Stimulated activated CD4-positive, alpha-beta T cell treated with anti-CD3 and anti-CD28 coated beads, Interleukin-15, amount 100 ng/mL, for 48 hours (primary cell): Measurements from ENCODE around the gene MTUS2.
"Not testable (repeated sequence)": the region's sequence is repeated elsewhere in the genome, so short reads cannot be mapped to it uniquely, and the experiment has no call there.

ENCODE experiments used
- DNase-seq, 2 donors: peaks; one replicate each; pipeline ENCODE4 v3.0.0-alpha.2; 2020; ENCODE audit warnings: low read depth in 2 of 2

Gene MTUS2

DNA sequence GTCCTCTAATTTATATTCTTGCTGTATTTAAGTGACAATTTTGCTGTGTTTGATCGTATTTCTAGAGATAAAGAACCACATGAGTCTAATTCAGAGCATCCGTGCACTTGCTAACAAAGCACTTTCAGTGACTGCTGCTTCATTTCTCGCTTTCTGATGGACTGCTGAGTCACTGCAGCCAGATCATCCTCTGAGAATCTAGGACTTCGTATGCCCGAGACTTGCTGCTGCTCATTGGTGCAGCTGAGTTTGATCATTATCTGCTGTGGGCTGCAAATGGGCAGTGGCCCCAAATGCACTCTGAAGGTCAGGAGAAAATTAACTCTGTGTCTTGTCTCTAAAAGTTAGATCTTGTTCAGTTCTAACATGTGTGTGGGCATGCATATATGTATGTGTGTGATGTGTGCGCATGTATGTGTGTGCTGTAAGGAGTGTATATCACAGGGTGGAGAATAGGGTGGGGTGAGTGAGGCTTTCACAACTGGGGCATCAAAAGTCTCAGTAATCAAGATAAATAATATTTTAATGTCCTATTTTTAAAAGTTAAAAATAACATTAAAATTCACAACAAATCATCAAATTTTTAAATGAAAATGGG is 342.6 kb downstream of the MTUS2 start:
- DNase-seq = no peak

DNA sequence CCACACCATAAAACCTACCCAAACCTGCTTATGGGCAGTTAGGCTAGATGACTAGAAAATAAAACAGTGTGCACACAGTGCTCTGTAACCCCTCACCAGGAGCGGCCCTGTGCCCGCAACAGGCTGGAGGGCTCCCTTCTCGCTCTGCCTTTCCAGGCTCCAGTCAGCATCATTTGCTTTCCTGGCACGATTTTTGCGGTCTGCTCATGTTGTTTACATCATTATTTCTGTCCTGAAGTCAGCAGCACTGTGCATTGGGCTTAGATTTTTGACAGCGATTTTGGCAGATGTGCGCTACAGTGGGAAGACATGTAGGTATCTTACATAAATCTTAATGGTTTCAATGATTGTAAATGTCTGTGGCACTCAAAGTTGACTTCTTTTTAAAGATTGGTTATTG is 344.0 kb downstream of the MTUS2 start:
- no peak for DNase-seq

DNA sequence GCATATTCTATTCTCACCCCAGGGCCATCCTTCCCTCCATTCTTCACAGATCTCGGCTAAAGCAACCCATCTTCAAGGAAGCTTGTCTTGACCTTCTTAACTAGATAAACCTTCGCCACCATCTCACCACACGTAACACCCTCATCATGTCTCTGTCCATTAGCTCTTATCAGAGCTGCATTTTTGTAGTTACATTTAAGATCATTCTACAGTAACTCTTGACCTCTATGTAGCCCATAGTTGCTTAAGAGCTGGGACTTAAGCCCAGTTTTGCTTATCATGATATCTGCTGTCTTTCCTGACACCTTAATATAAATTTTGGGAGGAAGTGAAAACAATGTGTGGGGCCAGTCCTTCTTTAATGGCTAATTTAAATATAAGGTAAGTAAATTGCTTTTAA is 345.1 kb downstream of the MTUS2 start:
- DNase-seq = no peak

DNA sequence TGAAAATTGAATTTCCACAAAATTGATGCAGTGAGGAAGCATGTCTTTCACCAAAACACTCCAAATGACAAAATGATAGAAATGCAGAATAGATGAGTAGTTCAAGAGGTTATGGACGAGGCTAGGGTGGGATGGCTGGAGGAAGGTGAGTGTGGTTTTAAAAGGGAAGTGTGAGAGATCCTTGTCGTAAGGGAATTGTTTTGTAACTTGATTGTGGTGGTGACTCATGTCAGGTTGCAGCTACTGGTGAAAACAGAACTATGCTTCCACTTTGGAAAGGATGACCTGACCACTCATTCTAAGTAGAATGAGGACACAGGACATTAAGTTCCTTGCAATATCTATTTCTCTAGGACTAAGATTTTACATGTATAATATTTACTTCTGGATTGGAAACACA is 345.7 kb downstream of the MTUS2 start:
- DNase-seq = no peak

DNA sequence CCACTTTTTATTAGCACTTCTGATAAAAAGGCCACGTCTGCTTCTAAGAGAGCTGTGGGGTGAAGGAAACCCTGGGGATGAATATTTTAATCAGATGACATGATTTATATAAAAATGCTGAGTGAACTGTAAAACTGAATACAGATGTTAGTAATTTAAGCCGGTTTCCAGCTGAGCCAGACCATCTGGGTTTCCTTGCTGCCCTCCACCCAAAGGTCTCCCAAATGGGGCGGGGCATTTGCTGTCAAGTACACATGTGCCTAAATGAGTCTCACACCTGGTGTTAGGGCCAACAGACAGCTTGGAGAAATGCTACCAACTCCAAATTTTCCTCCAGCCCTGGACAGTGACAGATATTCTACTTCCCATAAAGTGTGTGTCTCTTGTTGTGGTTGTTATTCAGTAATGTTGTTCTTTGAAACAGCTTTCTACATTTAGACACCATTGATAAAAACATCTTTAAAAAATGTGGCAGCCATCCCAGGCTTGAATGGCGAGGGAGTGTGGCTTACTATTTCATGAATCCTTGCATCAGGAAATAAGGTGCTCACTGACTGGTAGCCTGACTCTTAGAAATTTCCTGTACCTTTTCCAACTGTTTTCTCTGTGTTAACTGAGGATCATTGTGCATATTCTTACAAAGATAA is 350.4 kb downstream of the MTUS2 start:
- DNase-seq = no peak

DNA sequence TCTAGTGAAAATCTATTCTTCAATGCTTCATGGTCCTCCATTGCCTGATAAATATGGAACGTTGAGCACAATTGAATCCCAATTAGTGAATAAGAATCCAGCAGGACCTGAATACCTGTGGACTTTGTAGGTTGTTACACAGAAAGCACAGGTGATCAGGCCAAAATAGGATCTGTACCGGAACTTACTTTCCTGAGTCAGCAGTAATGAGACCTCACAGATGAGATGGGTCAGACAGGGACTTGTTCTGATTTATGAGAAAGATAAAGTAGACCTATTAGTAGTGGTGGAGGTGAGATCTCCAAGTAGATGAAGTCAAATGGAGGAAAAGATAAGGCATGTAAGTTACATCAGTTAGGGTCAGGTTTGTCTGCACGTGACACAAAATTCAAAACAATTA is 351.1 kb downstream of the MTUS2 start:
- DNase-seq = no peak

DNA sequence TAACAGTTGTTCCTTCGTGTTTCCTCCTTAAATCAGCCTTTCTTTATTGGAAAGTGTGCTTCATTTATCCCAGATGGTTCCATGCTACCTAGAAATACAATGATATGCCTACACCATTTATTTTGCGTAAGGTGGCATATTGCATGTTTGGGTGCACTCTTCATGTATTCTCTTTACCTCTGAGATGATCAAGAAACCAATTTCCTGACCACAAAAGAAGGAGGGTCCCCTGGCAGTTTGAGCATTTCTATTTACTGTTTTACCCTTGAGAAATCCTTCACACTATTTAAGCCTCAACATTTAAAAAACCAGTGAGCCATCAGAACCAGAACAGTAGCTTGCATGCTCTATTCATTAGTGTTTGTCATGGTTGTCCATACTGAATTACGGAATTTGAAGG is 354.0 kb downstream of the MTUS2 start:
- DNase-seq = no peak

DNA sequence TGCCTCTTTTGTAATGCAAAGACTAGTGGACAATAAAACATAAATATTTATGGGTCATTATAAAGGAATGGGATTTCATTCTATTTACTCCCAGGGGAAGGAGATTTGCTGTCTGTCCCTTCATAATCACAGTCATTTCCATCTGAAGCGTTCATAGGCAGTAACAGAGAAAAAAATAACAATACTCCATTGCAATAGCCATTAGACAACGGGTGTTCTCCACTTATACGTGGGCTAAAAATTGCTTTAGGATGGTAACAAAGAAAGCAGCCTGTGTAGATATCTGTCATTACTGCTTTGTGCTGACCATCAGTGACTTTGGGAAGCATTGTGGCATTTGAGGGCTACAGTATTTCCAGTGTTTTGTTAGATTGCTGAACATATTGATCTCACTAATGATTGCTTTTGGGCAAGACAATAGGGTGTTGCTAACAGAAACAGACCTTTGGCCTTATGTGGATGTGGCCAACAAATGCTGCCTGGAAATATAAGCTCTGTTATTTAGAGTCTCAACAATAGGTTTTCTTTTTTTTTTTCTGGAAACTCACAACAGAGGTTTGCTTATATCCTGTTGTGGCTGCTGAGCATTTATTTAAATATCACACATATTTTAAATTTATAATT is 355.2 kb downstream of the MTUS2 start:
- DNase-seq = no peak

DNA sequence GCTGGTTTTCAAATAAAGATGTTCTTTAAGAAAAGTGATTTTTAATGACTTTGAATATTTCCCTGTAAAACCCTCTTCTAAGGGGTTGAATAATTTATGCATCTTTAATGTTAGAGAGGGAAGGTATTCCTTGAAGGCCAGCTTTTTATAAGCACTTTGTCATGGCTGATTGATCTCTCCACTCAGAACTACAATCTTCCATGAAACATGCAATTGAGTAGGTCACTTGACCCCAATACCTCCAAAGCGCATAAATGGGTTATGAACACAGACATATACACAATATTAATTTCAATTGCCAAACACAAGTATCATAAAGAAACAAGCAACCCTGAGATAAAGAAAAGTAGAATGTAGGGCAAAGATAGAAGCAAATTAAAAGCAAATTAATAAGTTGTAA is 359.9 kb downstream of the MTUS2 start:
- no peak for DNase-seq

DNA sequence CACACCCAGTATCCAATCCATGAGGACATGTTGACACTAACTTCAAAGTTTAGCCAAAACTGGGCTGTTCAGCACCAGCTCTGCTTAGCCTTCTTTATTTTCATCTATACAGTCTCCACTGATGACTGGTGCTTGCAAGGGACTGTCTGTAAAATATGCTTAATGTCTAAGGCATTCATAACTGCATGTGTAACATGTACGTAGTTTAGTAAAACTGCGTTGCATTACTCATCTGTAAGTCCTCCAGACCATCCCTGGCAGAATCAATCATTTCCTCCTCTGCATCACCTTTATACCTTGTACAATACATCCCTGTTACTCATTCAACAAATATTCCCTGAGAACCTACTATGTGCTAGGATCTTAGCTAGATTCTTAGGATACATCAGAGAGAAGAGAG is 362.1 kb downstream of the MTUS2 start:
- no peak for DNase-seq

DNA sequence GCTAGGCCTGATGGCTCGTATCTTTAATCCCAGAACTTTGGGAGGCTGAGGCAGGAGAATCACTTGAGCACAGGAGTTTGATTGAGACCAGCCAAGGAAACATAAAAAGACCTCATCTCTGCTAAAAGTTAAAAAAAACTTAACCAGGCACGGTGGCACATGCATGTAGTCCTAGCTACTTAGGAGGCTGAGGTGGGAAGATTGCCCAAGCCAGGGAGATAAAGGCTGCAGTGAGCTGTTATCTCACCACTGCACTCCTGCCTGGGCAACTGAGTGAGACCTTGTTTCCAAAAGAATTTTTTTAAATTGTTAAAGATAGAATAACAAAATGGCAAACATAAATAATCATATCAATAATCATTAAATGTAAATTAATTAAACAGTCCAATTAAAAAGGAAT is 365.8 kb downstream of the MTUS2 start:
- no peak for DNase-seq

DNA sequence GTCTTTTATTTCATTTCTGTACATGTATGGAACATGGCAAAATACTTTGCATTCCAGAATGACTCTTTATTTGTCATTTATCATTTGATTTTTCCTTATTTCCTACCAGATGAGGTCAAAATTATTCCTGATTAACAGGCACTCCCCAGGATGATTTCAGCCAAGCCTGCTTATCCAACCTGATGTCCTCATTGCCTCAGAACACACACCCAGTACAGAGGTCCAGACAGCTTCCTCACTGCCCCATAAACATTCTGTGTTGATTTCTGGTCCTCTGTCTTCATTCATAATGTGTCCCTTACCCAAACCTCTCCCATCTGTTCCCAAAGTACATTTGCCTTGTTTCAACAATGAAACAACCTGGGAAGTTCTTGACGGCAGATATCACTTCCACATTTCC is 367.4 kb downstream of the MTUS2 start:
- DNase-seq = no peak

DNA sequence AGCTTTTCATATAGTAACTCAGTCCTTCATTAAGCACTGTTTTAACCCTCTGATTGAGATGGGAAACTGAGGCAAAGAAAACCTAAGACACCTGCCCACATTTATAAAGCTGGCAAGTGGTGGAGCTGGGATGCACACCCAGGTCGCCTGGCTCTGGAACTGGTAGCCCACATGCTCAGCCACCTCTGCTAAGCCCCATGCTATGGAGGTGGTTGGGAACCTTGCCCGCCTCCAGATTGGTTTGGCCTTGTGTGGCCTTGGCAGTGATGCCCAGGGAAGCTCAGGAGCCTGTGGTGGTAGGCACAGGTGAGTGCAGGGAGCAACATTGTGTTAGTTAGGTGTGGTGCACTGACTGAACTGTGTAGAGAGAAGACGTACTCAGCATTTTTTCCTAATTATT is 370.2 kb downstream of the MTUS2 start:
- no peak for DNase-seq

DNA sequence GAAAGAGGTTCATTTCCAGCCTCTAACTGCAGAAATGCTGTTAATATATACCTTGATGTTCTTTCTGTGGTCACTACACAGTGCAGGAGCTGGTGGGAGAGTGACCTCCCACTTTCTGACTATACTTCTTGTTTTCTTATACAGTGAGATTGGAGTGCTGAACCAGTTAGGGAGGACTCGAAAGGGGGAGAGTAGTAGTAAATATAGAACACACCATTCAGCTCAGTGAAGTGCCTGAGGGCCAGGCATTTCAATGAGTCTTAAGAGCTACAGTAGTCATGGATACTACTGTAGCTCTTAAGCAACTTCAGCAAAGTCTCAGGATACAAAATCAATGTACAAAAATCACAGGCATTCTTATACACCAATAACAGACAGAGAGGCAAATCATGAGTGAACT is 372.9 kb downstream of the MTUS2 start:
- no peak for DNase-seq

DNA sequence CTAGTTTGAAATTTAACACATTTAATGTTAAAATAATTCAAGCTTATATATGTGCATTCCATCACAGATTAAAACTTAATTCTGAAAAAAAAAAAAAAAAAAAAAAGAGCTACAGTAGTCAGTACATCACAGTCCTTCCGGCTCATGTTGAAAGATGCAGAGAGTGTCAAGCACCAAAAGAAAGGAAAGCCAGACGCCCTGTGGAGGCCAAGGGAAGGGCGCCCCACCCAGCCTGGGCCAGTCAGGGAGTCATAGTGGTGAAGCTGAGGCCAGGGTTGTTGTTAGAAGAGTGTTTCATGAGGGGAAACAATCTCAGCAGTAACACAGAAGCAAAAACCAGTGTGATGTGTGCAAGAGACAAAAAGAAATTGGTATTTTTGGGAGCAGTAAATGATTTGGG is 375.3 kb downstream of the MTUS2 start:
- DNase-seq = no peak

DNA sequence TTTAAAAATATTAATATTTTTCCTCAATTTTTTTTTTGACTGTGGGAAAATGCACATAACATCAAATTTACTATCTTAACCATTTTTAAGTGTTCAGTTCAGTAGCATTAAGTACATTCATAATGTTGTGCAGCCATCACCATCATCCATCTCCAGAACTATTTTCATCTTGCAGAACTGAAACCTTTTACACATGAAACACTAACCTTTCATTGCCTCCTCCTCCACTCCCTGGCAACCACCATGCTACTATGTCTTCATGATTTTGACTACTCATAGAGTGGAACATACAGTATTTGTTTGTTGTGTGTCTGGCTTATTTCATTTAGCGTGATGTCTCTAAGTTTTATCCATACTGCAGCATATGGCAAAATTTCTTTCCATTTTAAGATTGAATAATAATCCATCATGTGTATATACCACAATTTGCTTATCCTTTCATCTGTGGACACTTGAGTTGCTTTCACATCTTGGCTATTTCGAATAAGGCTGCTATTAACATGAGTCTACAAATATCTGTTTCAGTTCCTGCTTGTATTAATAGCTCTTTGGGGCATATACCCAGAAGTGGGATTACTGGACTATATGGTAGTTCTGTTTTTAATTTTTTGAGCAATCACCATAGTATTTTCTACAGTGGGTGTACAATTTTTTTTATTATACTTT is 376.4 kb downstream of the MTUS2 start:
- no peak for DNase-seq

DNA sequence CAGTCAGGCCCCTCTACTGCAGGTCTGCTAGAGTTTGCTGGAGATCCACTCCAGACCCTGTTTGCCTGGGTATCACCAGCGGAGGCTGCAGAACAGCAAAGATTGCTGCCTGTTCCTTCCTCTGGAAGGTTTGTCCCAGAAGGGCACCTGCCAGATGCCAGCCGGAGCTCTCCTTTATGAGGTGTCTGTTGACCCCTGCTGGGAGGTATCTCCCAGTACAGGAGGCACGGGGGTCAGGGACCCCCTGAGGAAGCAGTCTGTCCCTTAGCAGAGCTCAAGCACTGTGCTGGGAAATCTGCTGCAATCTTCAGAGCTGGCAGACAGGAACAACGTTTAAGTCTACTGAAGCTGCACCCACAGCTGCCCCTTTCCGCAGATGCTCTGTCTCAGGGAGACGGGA is 382.6 kb downstream of the MTUS2 start:
- DNase-seq = not testable (repeated sequence)

DNA sequence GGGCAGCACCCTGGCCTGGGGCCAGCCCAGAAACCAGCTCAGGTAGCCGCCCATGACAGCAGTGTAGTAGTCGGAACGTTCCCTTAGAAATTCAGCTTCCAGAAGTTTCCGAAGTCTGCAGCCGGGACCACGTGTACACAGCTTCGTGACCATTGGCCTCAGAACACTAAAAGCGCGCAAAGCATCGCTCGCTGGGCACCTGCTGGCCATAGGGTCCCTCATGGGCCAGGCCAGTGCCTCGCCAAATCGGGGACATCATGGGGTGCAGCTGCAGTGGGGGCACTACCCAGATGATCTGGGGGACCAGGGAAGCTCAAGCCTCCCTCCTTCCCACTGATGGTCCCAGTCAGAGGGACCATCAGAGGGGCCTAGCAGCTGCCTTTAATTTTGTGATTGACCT is 384.5 kb downstream of the MTUS2 start:
- no peak for DNase-seq

DNA sequence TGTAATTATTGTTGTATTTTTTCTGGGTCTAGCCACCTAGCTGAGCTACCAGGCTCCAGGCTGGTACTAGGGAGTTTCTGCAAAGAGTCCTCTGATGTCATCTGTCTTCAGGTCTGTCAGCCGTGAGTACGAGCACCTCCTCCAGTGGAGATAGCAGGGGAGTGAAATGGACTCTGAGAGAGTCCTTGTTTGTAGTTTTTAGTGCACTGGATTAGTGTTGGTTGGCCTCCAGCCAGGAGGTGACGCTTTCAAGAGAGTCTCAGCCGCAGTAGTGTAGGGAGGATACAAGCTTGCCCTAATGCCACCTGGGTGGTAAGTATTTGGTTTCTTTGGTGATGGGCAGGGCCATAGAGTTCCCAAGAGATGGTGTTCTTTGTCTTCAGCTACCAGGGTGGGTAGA is 390.5 kb downstream of the MTUS2 start:
- no peak for DNase-seq

DNA sequence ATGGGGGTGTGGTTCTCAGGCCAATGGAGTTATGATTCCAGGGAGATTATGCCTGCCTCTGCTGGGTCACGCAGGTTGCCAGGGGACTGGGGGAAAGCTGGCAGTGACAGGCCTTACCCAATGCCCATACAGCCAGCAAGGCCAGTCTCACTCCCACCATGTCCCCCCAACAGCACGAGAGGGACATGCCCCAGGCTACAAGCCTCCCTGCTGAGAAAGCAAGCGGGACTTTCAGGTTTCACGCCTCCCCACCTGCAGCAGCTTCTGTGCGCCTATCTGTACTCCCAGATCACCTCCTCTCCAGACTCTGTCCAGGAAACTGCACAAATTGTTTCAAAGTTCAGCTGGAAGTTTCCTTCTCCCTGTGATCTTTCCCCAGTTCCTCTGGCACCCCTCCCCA is 391.0 kb downstream of the MTUS2 start:
- not testable (repeated sequence) for DNase-seq

DNA sequence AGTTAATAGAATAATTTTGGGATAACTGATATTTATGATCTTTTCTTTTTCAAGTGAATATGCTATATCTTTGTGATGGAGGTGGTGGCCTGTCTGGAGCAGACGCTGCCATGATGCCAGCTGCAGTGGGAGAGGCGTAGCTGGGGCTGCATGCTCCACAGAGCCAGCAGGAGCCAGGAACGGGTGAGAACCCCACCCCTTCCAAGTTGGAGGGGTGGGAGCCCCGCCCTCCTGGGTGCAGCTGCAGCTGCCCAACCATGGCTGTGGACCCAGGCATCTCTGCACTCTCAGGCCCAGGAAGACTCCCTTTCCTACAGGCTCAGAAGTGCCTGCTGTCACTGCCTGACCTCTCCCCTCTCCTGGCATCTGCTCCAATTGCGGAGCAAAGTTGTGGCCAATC is 402.3 kb downstream of the MTUS2 start:
- DNase-seq = no peak

DNA sequence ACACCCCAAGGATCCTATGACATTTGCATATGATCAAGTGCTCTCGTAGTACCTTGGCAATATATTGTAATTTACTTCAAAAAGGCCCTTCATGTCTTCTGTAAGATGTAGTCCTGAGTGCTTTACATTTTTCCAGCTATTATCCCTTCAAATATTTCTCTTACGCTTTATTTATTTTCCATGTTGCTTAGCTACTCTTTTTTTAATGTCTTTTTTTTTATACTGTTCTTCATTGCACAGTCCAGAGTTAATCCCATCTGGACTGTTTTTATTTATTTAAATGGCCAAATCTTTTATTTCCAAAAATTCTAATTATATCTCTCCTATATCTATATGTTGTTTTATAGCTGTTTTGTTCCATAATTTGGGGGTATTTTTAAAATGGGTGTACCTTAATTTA is 404.1 kb downstream of the MTUS2 start:
- DNase-seq = no peak

DNA sequence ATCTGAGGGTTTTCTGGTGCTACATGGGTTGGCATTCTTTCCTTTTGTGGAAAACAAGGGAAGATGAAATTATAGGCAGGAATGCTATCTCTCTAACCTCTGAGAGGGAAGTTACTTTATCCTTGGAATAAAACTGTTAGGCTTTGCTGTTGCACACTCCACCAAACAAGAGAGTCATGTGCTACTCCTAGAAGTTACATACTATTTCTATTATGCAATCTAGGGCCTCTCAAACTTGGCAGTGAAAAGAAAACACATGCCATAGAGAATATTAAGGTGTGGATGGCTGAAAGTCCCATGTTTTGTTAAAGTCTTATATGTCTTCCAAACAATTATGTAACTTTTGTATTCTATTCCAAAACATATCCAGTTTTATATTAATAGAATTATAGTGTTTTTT is 407.4 kb downstream of the MTUS2 start:
- no peak for DNase-seq
